H1 (cell line): ENCODE measurements around the gene JMJD8. TPM values are rescaled to one million over a fixed set of nuclear protein-coding genes. Genes with fewer than 3 reads are reported as not detected.

Experiments used
- ATF2 ChIP-seq: IDR thresholded peaks from 2 replicates; pipeline ENCODE4 v1.6.1; 2012; ENCODE audit warnings: low read length, inconsistent platforms
- BACH1 ChIP-seq: IDR thresholded peaks from 2 replicates; pipeline ENCODE4 v1.6.1; 2012; ENCODE audit warnings: low read length, improper control_type of control experiment
- BRCA1 ChIP-seq: IDR thresholded peaks from 2 replicates; pipeline ENCODE4 v1.6.1; 2012; ENCODE audit warnings: low read depth, low read length, improper control_type of control experiment
- CHD2 ChIP-seq: IDR thresholded peaks from 2 replicates; pipeline ENCODE4 v1.6.1; 2012; ENCODE audit warnings: low read length, improper control_type of control experiment
- CREB1 ChIP-seq: IDR thresholded peaks from 2 replicates; pipeline ENCODE4 v1.6.1; 2012; ENCODE audit warnings: inconsistent platforms
- EP300 ChIP-seq, 2 experiments: IDR thresholded peaks; 1 replicate in 1 of 2; 2 replicates in 1 of 2; pipeline ENCODE4 v1.6.1; 2011 to 2012; ENCODE audit warnings: low read depth in 2 of 2, low read length in 2 of 2, mild to moderate bottlenecking in 2 of 2, borderline replicate concordance in 1 of 2, inconsistent platforms in 1 of 2, moderate library complexity in 1 of 2
- KDM1A ChIP-seq: fragments of 200-600, 300-600 bp; sonication (generic); IDR thresholded peaks from 2 replicates; pipeline ENCODE4 v1.7.1; 2016; ENCODE audit warnings: mild to moderate bottlenecking, low read length, borderline replicate concordance
- KDM4A ChIP-seq: IDR thresholded peaks from one replicate; pipeline ENCODE4 v1.7.1; 2012; ENCODE audit warnings: low read depth, mild to moderate bottlenecking, moderate library complexity, low read length, inconsistent platforms; ENCODE audit not compliant: severe bottlenecking
- NANOG ChIP-seq: IDR thresholded peaks from 2 replicates; pipeline ENCODE4 v1.6.1; 2011; ENCODE audit warnings: low read length, low read depth, mild to moderate bottlenecking, inconsistent platforms; ENCODE audit not compliant: insufficient read depth, poor library complexity, severe bottlenecking
- NRF1 ChIP-seq: IDR thresholded peaks from 2 replicates; pipeline ENCODE4 v1.6.1; 2011; ENCODE audit warnings: mild to moderate bottlenecking, low read depth, low read length, improper control_type of control experiment
- PHF8 ChIP-seq: fragments of 200-600 bp; sonication (generic); conservative IDR thresholded peaks from 2 replicates; pipeline ENCODE4 v1.7.1; 2012; ENCODE audit warnings: low read depth, mild to moderate bottlenecking, inconsistent platforms, low read length, moderate library complexity
- POLR2A ChIP-seq, 2 experiments: IDR thresholded peaks; 1 replicate in 1 of 2; 2 replicates in 1 of 2; pipeline ENCODE4 v1.6.1; 2011; ENCODE audit warnings: low read depth in 2 of 2, low read length in 2 of 2, mild to moderate bottlenecking in 2 of 2; ENCODE audit errors: control extremely low read depth in 1 of 2
- RNF2 ChIP-seq: fragments of 200-900, 300-1000 bp; sonication (generic); IDR thresholded peaks from 2 replicates; pipeline ENCODE4 v1.7.1; 2016; ENCODE audit warnings: borderline replicate concordance, low read depth, mild to moderate bottlenecking, antibody characterized with exemption, low read length; ENCODE audit not compliant: poor library complexity, severe bottlenecking; ENCODE audit errors: missing control alignments
- SAP30 ChIP-seq: fragments of 300-600 bp; sonication (generic); IDR thresholded peaks from 2 replicates; pipeline ENCODE4 v1.7.1; 2012; ENCODE audit warnings: low read length, moderate library complexity, mild to moderate bottlenecking, inconsistent platforms; ENCODE audit not compliant: insufficient read depth, insufficient replicate concordance
- SP1 ChIP-seq: IDR thresholded peaks from 2 replicates; pipeline ENCODE4 v1.6.1; 2011; ENCODE audit warnings: low read depth, low read length
- SUZ12 ChIP-seq: fragments of 200-600 bp; sonication (generic); IDR thresholded peaks from 2 replicates; pipeline ENCODE4 v1.6.1; 2012; ENCODE audit warnings: mild to moderate bottlenecking, inconsistent platforms, low read length, moderate library complexity, mixed read lengths
- TBP ChIP-seq: IDR thresholded peaks from 2 replicates; pipeline ENCODE4 v1.6.1; 2011; ENCODE audit warnings: low read depth, low read length, improper control_type of control experiment
- TEAD4 ChIP-seq: IDR thresholded peaks from 2 replicates; pipeline ENCODE4 v1.6.1; 2012; ENCODE audit warnings: low read depth, low read length, inconsistent platforms, mixed read lengths
- YY1 ChIP-seq: IDR thresholded peaks from 2 replicates; pipeline ENCODE4 v1.6.1; 2011; ENCODE audit warnings: low read depth, mild to moderate bottlenecking, low read length
- ZNF274 ChIP-seq: IDR thresholded peaks from 2 replicates; pipeline ENCODE4 v1.7.0; 2012; ENCODE audit warnings: low read length, borderline replicate concordance; ENCODE audit errors: extremely low read depth
- polyA plus RNA-seq, 7 experiments: library from polyadenylated mRNA; depleted of rRNA in 3 of 7; stranded (reverse) in 5 of 7; unstranded in 2 of 7; fragments of >200 nt in 5 of 7; fragments of 200-250 nt in 2 of 7; gene quantifications; 1 replicate in 5 of 7; 2 replicates in 1 of 7; 4 replicates in 1 of 7; pipeline versions ENCODE4 v1.2.1 to v1.2.3, GENCODE V29; 2011 to 2013; ENCODE audit warnings: missing spikeins in 2 of 7, mixed read lengths in 2 of 7
- total RNA-seq: library from RNA; stranded (reverse); fragmentation: NEBNext Ultra II Directional; extraction: Animal tissue kit (Norgen Biotek cat#: 25700); gene quantifications from 2 replicates; pipeline ENCODE4 v1.2.1, GENCODE V29; 2021

The JMJD8 gene
- total and polyA plus RNA-seq, 2 of the 8 experiments (the other 6 are each of a cell fraction or from before 2014, with no cell fraction given): 46.4 to 87.4 TPM

- TF ChIP-seq CREB1 (no peak), NANOG (no peak), PHF8 (peak; percentile 33), EP300 (IDR thresholded peaks at IDR 0.05; ENCODE audit: borderline replicate concordance in 1 of 2, low read depth in 2 of 2, low read length in 2 of 2) (no peak), CHD2 (no peak), ATF2 (no peak), BACH1 (peak; percentile 51), SAP30 (no peak), NRF1 (no peak), SUZ12 (no peak), TBP (no peak), ZNF274 (no peak), SP1 (no peak), POLR2A (IDR thresholded peaks at IDR 0.05; ENCODE audit: control extremely low read depth in 1 of 2, low read depth in 2 of 2, low read length in 2 of 2) (no peak), YY1 (peak; percentile 87), KDM1A (peak; percentile 11; the same call in 1 of the 2 replicates), TEAD4 (no peak), BRCA1 (no peak), KDM4A (peak; percentile 73), RNF2 (no peak)
Measured at GRCh38 chr16:641326-642188, 42.6 kb downstream of the JMJD8 start, which contains the start of gene MCRIP2 (continued).
